Glomerular visceral epithelial cell (primary cell): ENCODE data around the gene SEMA5A.

Source experiments
- DNase-seq: peaks from one replicate; pipeline ENCODE4 v3.0.0-alpha.2; 2016; ENCODE audit errors: extremely low spot score

Gene SEMA5A

DNA sequence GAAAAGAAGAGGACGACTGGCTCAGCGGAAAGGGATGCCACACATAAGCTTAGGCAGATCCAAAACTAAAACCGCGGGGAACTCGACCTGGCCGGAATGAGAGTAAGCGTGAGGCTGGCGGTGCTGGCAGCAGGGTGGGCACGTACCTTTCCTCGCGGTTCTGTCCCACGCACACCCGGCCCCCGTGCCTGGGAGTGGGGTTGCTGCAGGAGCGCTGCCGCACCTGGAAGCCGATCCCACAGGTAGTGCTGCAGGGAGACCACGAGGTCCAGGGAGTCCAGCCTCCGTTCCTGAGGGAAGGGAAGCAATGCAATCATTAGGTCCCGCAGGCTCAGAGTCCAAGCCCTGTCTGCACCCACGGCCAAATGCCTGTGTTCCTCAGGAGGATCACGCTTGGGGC lies 427.0 kb downstream of the SEMA5A start:
- no peak for DNase-seq

DNA sequence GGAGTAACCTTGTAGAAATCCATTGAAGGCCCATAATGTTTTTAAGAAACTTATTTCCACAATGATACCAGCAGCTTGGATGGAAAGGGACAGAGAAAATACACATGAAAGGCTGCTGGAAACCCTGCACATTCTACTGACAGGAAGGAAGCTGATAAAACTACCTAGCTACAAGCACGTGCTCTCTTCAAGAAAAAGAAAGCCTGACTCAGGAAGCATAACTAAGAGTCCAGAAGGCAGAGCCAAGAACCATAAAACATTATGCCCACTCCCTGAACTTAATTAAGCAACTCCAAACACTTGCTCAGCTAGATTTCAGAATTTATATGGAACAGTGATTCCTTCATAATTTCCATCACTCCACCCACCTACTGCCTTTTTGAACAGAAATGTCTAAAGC lies 430.8 kb downstream of the SEMA5A start:
- DNase-seq = no peak

DNA sequence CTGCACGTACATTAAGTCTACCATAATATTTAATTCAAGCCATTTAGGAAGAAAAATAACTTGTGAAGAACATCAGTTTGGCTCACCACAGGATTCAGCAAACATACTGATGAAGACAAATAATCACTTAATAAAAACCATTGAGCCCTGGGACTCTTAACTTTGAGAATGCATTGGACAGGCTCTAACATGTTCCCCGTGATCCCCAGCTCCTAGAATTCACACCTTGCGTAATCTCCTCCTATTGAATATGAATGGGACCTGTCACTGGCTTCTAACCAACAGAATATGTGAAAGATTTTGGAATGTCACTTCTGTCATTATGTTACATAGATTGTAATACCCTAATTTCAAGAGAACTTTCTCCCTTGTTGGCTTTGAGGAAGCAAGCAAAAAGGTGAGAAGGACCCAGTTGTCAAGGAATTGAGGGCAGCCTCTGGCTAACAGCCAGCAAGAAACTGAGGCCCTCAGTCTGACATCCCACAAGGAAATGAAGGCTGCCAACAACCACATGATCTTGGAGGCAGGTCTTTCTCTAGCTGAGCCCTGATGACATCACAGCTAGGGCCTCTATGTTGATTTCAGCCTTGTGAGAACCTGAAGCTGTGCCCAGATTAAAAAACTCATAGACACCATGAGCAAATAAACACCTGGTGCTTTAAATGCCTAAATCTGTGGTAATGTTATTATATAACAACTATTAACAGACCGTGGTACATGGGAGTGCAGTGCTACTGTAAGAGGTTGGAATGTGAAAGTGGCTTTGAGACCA lies 433.2 kb downstream of the SEMA5A start:
- DNase-seq = peak; percentile 32

DNA sequence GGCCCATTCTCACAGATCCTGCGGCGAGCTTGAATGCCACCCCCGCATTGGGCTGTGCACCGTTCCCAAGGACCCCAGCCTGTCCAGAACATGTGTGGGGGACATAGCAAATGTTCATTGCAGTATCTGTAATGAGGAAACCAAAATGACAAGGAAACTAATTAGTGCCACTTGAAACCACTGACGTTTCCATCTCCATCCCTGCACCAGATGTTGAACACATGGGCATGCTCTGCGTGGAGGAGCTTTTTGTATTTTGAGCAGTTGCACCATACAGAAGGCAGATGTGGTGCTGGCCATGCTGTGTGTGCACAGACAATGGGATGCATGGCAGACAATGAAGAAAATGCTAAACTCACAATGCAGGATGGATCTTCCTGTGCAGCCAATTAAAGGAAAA lies 437.7 kb downstream of the SEMA5A start:
- DNase-seq = no peak

DNA sequence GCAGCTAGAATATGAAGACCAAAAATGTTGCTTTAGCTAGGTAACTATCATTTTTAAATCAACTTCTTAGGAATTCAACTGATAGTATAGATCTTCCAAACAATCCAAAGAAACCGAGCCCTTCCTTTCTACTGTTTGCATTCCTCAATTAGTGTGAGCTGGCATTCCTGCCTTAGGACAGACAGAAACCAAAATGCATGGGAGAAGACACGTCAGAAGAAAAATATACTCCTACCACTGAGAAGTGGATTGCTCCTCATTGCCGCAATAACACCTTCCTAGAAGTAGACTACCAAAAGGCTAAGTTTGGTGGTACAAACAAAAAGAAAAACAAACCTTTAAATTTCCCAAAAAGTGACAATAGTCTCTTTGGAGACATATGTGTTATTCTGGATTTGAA lies 440.0 kb downstream of the SEMA5A start:
- peak; percentile 9 for DNase-seq

DNA sequence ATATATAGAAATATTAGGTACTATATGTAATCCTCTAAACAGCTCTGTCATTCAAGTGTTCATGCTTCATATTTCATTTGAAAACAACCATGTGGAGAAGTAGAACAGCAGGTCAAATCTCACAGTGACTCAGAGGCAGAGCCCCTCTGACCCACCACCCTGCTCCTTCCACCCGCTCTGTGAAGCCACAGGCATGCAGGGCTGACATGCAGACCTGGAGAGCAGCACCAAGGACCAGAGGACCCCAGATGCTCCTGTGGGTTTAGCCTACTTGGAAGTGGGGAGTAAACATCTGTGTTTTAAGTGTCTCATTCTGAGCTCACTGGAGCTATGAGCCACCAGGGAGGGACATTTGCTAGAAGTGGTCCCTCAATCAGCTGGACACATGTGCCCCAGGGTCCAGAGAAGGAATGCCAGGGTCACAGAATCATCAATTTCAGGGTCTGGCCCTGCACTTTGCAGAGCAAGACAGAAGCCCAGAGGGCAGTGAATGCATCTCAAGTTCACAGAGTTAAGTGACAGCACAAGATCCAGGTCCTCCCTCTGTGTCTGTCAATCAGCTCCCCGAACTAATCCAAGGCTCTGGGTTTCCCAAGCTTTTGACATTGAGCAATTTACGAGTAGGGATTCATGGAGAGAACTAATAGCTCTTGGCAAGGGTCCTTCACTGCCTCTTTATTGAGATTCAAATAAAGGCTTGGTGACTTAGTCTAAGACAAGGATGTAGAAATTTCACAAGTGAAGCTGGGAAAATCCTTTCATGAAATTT lies 441.1 kb downstream of the SEMA5A start:
- DNase-seq = peak; percentile 68

DNA sequence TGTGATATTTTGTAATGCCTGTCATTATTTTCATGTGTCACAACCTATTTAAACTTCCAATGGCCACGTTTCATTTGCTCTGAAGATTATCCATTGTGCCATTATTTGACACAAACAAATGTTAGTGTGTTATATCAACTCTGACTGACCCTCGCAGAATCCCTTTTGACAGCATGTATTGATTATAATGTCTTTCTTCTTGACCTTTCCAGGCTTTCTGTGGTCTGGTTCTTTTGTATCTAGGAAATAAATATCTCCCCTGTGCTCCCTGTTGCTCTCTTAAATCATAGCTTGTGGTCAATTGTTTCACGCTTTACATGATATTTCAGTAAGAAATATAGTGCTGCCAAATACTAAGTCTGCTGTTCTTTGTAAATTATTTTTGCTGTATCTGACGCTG lies 442.6 kb downstream of the SEMA5A start:
- DNase-seq = no peak

DNA sequence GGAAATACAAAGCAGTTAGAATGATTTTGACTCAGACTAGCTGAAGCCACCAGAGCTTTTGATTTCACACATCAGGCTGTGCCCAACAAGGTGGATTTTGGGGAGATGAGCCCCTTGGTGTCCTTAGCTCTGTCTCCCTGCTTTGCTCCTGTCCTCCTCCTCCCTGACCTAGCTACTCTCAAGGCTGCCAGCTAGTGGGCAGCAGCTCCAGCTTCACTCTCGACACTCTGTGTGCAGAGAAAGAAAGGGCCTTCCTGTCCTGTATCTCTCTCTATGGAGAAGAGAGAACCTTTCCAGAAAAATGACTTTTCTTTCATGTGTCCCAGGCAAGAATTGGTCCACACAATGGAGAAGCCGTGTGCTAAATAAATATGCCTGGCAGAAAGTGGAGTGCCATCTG lies 446.2 kb downstream of the SEMA5A start:
- DNase-seq = no peak

DNA sequence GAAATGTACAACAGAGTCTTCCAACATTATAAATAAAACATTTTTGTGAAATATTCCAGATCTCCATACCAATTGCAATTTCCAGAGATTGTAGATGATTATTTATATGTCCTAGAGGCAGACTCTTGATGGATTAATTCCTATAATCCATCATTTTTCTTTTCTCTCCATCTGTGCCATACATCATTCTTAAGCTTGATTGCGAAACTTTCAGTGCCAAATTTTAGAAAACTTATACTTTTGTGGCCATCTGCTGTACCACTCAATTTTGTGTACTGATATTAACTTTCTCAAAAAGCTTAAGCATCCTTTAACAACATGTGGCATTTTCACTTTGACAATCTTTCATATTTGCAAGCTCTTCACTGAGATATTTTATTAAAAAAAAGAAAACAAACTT lies 446.9 kb downstream of the SEMA5A start:
- no peak for DNase-seq

DNA sequence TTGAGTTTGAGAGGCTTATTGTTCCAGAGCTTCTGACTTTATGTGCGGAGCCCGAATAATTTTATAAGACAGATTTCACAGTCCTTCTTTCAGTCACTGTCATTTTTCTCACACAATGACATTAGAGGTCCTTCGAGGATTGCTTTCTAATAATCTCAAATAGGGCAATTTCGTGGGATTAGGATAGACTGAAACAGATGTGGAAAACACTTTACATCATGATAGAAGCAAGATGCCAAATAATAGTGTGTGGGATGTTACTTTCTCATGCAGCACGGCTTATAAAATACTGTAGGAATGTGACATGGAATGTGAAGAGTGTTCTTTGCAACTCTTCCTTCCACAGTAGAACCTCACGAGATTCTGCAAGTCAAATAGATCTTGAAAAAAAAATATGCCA lies 451.3 kb downstream of the SEMA5A start:
- DNase-seq = no peak

DNA sequence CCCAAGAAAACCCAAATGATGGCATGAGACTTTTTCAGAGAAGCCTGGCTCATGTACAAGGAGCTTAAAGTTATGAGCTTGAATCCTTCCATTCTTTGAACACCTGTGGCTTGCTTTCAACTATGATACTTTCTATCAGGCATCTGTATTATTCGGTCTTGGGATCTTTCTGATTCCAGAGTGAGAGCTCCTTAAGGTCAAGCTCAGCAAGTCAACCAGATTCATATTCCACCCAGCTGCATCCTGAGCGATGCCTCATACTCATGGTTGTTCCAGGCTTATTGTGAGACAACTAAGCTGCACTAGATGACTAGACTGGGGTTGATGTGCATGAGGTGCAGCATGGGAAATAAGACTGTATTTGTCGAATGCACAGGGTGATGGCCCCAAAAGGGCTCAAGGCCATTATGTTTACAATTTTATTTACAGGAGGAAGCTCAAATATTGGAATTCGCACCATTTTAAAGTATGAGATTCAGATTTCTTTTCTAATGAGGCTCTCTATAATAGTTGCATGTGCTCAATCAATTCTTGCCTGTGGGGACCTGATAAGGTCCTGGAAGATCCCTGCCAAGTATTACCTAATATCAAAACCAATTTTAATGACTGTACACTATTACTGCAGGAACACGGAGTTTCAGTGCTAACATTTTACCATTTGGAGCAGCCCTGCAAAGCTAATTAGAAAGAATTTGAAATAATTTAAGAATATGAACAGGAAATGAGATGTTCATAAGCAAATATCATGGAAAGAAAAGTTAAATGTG lies 453.8 kb downstream of the SEMA5A start:
- DNase-seq = no peak

DNA sequence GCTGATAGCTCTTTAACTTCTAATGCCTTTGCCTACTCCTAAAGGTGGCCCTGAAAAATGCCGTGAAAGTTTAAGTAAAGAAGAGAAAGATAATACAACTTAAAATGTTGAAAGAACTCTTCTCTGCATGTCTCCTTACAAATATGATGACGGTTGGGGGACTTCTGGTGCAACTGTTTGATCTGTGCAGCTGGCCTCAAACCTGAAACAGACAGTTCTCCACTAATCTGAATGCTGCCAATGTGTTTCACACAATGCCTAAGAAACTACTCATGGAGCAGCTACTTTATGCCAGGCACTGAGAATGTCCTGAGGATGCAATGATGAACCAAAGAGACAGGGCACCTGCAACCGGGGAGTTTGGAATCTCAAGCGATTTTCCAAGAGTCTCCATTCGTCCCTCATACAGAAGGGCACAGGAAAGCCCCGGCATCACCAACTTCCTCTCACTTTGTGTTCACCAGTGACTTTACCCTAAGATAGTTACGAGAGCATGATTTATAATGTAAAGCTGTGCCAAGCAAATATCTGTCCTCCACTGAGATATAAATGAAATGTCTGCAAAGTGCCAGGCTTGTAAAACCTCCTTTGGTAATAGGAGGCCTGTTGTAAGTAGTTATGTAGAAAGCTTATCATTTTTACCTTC lies 455.4 kb downstream of the SEMA5A start:
- no peak for DNase-seq

DNA sequence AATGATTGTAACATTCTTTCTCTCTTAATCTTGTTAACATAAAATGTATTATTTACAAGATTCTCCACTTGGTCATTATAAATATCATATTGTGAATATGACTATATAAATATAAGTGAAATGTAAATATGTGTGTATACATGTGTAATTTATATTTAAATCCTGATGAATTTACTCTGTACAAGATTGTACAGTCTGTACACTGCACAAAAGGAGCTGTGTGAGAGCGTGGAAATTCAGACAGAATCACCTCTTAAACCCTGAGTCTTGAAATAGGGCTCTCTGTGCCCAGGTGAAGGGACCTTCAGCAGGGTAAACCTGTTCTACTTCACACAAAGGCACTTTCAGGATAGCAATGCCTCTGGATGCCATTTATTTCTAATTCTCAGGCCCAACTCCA lies 456.0 kb downstream of the SEMA5A start:
- no peak for DNase-seq

DNA sequence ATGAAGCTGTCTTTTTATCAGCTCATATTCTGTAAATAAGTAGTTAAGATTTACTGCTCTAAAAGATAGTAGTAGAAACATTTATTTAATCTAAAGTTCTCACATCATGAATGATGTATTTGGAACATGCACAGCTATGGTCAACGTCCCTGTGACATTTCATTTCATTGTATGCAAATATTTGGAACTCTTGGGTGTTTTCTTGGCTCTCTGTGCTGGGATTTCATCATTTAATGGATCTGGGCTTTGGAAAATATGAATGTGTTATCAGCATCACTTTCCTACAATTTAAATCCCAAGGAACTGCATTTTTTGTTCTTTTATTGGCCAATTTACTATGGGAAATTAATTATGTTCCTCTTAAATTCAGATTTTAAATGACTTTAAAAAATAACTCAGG lies 462.9 kb downstream of the SEMA5A start:
- no peak for DNase-seq

DNA sequence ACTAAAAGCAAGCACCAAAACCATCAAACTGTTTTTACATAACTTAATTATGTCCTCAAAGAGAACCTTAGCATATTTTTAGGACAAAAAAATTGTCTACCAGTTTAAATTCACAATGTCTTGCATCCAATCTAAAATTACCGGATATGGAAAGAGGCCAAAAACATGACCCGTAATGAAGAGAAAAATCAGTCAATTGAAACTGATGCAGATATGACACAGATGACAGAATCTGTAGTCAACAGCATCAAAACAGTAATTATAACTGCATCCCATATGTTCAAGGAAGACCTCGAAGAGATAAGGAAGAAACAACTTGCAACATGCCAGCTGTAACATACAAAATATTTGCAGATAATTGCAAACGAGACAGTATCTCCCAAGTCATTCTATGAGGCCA lies 473.2 kb downstream of the SEMA5A start:
- no peak for DNase-seq

DNA sequence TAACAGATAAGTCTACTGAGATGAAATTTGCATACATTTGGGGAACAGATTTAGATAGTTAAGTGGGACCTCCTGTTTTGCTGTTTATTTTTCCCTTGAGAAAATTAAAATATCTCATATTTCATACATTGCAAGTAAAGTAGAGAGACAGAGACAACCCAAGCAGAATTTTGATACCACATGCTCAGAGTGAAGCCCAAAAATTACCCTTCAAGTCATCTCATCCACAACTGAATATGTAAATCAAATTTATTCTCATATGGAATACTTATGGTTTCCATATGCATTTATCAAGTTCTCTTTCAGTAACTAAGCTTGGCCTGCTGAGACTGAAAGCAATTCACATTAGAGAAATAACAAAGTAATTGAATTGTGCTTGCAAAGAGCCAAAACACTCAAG lies 474.4 kb downstream of the SEMA5A start:
- DNase-seq = no peak

DNA sequence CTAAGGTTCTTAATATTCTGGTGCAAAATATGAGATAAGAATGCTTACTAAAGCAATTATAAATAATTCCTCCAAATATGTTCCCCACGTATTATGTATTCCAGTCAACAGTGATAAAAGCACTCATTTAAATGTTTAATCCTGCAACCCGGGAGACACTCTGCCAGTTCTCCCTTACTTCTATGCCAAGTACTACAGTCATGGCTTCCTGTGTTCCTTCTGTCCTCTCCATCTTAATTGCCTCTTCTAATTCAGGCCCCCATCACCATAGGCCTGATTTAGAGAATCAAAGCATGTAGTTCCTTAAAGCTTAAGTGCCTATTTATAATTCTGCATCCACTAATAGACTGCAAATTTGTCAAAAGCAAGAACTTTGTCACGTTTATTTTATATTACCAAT lies 474.8 kb downstream of the SEMA5A start:
- no peak for DNase-seq

DNA sequence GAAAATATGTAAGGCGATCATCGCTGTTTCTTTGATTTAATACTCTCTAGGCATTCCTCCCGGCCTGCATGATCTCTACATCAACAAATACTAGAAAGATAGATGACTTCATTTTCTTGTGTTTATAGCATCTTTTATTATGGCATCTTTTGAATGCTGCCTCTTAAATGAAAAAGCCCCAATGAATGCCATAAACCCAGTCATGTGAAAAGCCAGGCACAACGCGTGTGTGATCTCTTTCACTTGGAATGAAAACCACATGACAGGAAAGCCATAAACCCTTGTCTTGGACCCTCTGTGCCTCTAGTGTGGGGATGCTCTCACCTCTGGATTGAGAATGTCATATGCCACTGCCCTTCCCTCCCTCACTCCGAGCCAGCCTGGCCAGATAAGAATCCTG lies 476.2 kb downstream of the SEMA5A start:
- peak; percentile 98 for DNase-seq

DNA sequence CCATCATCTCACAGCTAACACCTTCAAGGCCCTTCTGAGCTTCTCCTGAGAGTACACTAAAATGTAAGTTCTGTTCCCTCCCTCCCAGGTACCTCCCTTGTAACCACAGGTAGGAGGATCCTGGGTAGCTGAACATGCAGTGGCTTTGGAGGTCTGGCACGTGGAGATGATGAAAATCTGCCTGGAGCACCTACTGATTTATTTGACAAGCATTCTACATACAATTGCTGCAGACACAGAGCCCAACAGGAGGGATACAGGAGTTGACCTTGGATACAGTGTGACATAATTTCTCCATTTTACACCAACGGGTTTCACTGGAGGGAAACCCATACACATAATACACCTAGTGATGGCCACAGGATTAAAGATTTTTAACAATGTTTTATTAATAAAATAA lies 478.7 kb downstream of the SEMA5A start:
- DNase-seq = no peak

DNA sequence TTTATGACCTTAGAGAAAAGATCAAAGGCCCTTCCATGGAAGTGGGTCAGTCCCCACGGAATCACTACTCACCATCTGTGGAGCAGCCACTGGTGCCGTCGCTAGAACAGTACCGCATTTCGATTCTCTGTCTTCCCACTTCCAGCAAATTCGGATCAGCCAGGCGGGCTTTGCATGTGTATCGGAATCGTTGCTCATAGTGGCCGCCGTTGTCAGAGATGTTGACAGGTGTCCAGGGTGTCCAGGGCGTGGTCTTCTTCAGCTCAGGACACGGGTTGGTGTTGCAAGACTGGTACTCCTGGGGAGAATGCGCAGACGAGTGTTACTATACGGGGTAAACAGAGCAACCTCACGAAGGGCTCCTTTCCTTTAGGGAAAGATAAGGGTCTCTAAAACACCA lies 479.5 kb downstream of the SEMA5A start:
- DNase-seq = no peak

DNA sequence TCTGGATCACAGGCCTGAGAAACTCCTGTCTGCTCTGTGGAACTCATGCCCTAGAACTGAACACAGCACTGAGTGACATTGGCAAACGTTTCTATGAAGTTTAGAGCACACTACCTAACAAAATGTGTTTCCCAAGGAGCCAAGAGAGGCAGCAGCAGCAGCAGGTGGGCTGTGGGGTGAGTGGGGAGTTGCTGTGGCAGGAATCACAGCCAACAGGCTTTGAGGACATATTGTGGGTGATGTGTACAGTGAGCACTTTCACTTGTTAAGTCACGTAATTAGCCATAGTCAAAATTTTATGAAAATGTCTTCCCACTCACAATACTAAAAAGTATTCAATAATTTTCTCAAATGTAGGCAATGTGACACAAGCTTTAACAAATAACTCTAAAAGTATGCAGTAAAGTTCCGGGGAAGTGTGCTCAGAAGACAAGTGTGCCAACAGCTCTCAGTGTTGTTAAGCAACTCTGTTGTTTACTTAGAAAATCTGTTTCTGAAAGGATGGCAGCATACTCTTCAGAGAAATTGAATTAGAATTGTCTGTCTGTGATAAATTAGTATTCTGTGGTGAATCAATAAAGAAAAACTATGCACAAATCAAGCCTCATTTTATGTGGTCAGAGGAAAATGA lies 482.1 kb downstream of the SEMA5A start:
- DNase-seq = no peak

DNA sequence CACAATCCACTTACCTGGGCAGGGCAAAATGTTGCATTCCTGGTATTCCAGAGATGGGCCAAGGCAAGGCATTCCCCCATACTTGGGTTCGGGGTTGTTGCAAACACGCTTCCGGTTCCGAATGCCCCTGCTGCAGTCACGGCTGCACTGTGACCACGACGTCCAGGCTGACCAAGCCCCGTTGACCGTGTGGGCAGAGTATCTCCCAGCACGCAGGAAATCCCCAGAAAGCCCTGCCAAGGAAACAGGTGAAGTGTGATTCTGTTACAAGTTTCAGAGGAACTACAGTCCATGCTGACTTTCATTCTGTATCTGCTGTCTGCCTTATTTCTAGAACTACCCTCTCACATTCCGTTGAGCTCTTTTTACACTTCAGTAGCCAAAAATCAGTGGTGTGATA lies 483.0 kb downstream of the SEMA5A start:
- DNase-seq = peak; percentile 70
